Loucy (cell line): ENCODE results near the gene OCEL1.

ENCODE experiments used
- CTCF ChIP-seq: fragments of 200-600 bp; sonication (generic); conservative IDR thresholded peaks from 2 replicates; pipeline ENCODE4 v1.5.1; 2014; ENCODE audit warnings: mild to moderate bottlenecking, antibody characterized with exemption, low read length
- EZH2phosphoT487 ChIP-seq: fragments of 200-600 bp; IDR thresholded peaks from 2 replicates; pipeline ENCODE4 v1.6.1; 2018; ENCODE audit warnings: antibody characterized with exemption, mild to moderate bottlenecking, moderate library complexity, borderline replicate concordance

GRCh38 chr19:17226002-17226933 is at the start of gene OCEL1:
- TF ChIP-seq CTCF (no peak), EZH2phosphoT487 (no peak)
